Endothelial cell of umbilical vein (primary cell): ENCODE measurements around the gene DYRK1A. TPM values are rescaled to one million over a fixed set of nuclear protein-coding genes. Genes with fewer than 3 reads are reported as not detected.

Source experiments
- BruUV-seq: library from RNA; stranded (reverse); fragments of 400-500 nt; replicated peaks from 2 replicates; lab custom pipeline; 2021; lab: Mats Ljungman, UMichigan
- CTCF ChIA-PET: fragments of 300-600, 350-600 bp; sonication (Branson Sonifier 250); formaldehyde crosslinking; loops from one replicate; lab custom pipeline; 2021; ENCODE audit warnings: antibody characterized with exemption, inconsistent platforms; lab: Charles Lee
- POLR2A ChIA-PET: fragments of 300-600, 350-600 bp; sonication (Branson Sonifier 250); formaldehyde crosslinking; loops from one replicate; lab custom pipeline; 2021; ENCODE audit warnings: antibody characterized with exemption, inconsistent platforms; lab: Charles Lee
- DNase-seq: peaks from one replicate; pipeline ENCODE4 v3.0.0-alpha.2; 2011; ENCODE audit warnings: low read depth, low spot score
- FAIRE-seq: peaks from 2 replicates; lab custom pipeline; 2011; peaks lifted over from hg19 to GRCh38; lab: Jason Lieb, UNC
- H2AFZ ChIP-seq: 2 replicates; pipeline ENCODE4 v1.6.0; 2012; ENCODE audit warnings: low read depth, low read length, control low read depth, inconsistent platforms
- H3K27ac ChIP-seq: 2 replicates; pipeline ENCODE4 v1.5.1; 2011; ENCODE audit warnings: low read depth, mild to moderate bottlenecking, control low read depth, low read length, moderate library complexity; ENCODE audit not compliant: insufficient read depth
- H3K27me3 ChIP-seq, 2 experiments: 2 replicates each; pipeline versions ENCODE4 v1.6.0 to v1.6.1; 2011; ENCODE audit warnings: low read length in 2 of 2, mixed read lengths in 1 of 2; ENCODE audit not compliant: control insufficient read depth in 2 of 2, insufficient read depth in 2 of 2
- H3K36me3 ChIP-seq, 2 experiments: 2 replicates in 1 of 2; 3 replicates in 1 of 2; pipeline ENCODE4 v1.5.1; 2011; ENCODE audit warnings: low read length in 2 of 2, mild to moderate bottlenecking in 1 of 2, moderate library complexity in 1 of 2; ENCODE audit not compliant: control insufficient read depth in 2 of 2, insufficient read depth in 2 of 2; ENCODE audit errors: extremely low read depth in 1 of 2
- H3K4me1 ChIP-seq: 3 replicates; pipeline ENCODE4 v1.5.1; 2011; ENCODE audit warnings: mild to moderate bottlenecking, low read length; ENCODE audit not compliant: control insufficient read depth, insufficient read depth; ENCODE audit errors: extremely low read depth
- H3K4me2 ChIP-seq: 2 replicates; pipeline ENCODE4 v1.6.1; 2011; ENCODE audit warnings: low read length, control low read depth, mixed read lengths; ENCODE audit not compliant: insufficient read depth
- H3K4me3 ChIP-seq, 3 experiments: fragments of 200-600 bp in 1 of 3; sonication (generic), shearing (Covaris generic) in 1 of 3; replicated peaks in 1 of 3; 2 replicates each; pipeline ENCODE4 v1.5.1; 2011 to 2016; ENCODE audit warnings: control low read depth in 3 of 3, low read length in 3 of 3, mild to moderate bottlenecking in 2 of 3, inconsistent platforms in 1 of 3, low read depth in 1 of 3, moderate library complexity in 1 of 3; ENCODE audit not compliant: insufficient read depth in 1 of 3
- H3K79me2 ChIP-seq: 2 replicates; pipeline ENCODE4 v1.6.0; 2012; ENCODE audit warnings: low read length, inconsistent platforms; ENCODE audit not compliant: control insufficient read depth, insufficient read depth
- H3K9ac ChIP-seq: replicated peaks from 2 replicates; pipeline ENCODE3; 2011; ENCODE audit warnings: low read length, control low read depth; ENCODE audit not compliant: insufficient read depth; ENCODE audit errors: extremely low read depth
- H3K9me1 ChIP-seq: replicated peaks from 3 replicates; pipeline ENCODE4 v1.6.0; 2011; ENCODE audit warnings: mild to moderate bottlenecking, low read length; ENCODE audit not compliant: control insufficient read depth, insufficient read depth; ENCODE audit errors: extremely low read depth
- H3K9me3 ChIP-seq: replicated peaks from 2 replicates; pipeline ENCODE4 v1.5.1; 2012; ENCODE audit warnings: low read length, inconsistent platforms; ENCODE audit not compliant: control insufficient read depth, insufficient read depth
- H4K20me1 ChIP-seq: replicated peaks from 2 replicates; pipeline ENCODE3; 2011; ENCODE audit warnings: mild to moderate bottlenecking, low read length; ENCODE audit not compliant: control insufficient read depth, insufficient read depth; ENCODE audit errors: extremely low read depth
- CTCF ChIP-seq, 2 donors: IDR thresholded peaks; 1 replicate in 1 of 2; 2 replicates in 1 of 2; pipeline ENCODE4 v1.5.1; 2011; ENCODE audit warnings: low read length in 2 of 2, mild to moderate bottlenecking in 2 of 2, moderate library complexity in 2 of 2, control low read depth in 1 of 2, inconsistent platforms in 1 of 2, low read depth in 1 of 2; ENCODE audit not compliant: insufficient read depth in 1 of 2; ENCODE audit errors: extremely low read depth in 1 of 2
- EZH2 ChIP-seq: IDR thresholded peaks from 2 replicates; pipeline ENCODE4 v1.6.1; 2012; ENCODE audit warnings: borderline replicate concordance, low read depth, mild to moderate bottlenecking, moderate library complexity, low read length, inconsistent platforms; ENCODE audit not compliant: severe bottlenecking
- FOS ChIP-seq: IDR thresholded peaks from 2 replicates; pipeline ENCODE4 v1.6.1; 2011; ENCODE audit warnings: mild to moderate bottlenecking, low read length, moderate library complexity, borderline replicate concordance; ENCODE audit not compliant: insufficient read depth
- GATA2 ChIP-seq: IDR thresholded peaks from 2 replicates; pipeline ENCODE4 v1.7.0; 2011; ENCODE audit warnings: low read depth, mild to moderate bottlenecking, moderate library complexity, mixed read lengths, low read length; ENCODE audit not compliant: insufficient read length, insufficient read depth
- JUN ChIP-seq: IDR thresholded peaks from 2 replicates; pipeline ENCODE4 v1.6.1; 2011; ENCODE audit warnings: borderline replicate concordance, low read depth; ENCODE audit not compliant: insufficient read length, insufficient read depth
- MAX ChIP-seq: IDR thresholded peaks from 2 replicates; pipeline ENCODE4 v1.6.1; 2011; ENCODE audit not compliant: insufficient read depth, insufficient read length
- MYC ChIP-seq: IDR thresholded peaks from one replicate; pipeline ENCODE4 v1.6.1; 2011; ENCODE audit warnings: mild to moderate bottlenecking, low read depth, low read length
- POLR2A ChIP-seq: IDR thresholded peaks from 2 replicates; pipeline ENCODE4 v1.6.1; 2012; ENCODE audit warnings: low read depth, mild to moderate bottlenecking, control low read depth, low read length
- POLR2AphosphoS5 ChIP-seq: IDR thresholded peaks from 2 replicates; pipeline ENCODE4 v1.6.1; 2012; ENCODE audit warnings: low read depth, mild to moderate bottlenecking, control low read depth, low read length, moderate library complexity; ENCODE audit not compliant: insufficient read depth
- dilution Hi-C: fragments of 300-500 bp; cut with MboI; formaldehyde crosslinking; loops from one replicate; pipeline ENCODE4 v1.15.0; 2019; ENCODE audit warnings: low sequenced_read_pairs; ENCODE audit not compliant: extremely low pct_ligation_motif_present
- intact Hi-C: fragments of 100-400 bp; cut with micrococcal nuclease; formaldehyde crosslinking; loops from one replicate; pipeline ENCODE4 v1.10.0; 2022
- polyA plus RNA-seq, 4 experiments: library from polyadenylated mRNA; depleted of rRNA in 3 of 4; stranded (reverse) in 3 of 4; unstranded in 1 of 4; fragments of >200 nt; gene quantifications; 2 replicates each; pipeline versions ENCODE4 v1.2.1 to v1.2.3, GENCODE V29; 2011 to 2012; ENCODE audit warnings: missing spikeins in 1 of 4
- total RNA-seq: library from RNA; stranded (reverse); gene quantifications from 2 replicates; pipeline ENCODE4 v1.2.3, GENCODE V29; 2021

DYRK1A gene
- total and polyA plus RNA-seq, 2 donors (not counting 3 experiments of a cell fraction or from before 2014, with no cell fraction given), result 51.8 to 53.7 TPM

- H2AFZ ChIP-seq, result no peak overlapping the region
- H4K20me1 ChIP-seq, result no peaks in the 10 kb centered on the region
- dilution Hi-C loops, result no loop called here
- H3K9me3 ChIP-seq, result no peaks in the 10 kb centered on the region
- no peaks in the 10 kb centered on the region for H3K79me2 ChIP-seq
- H3K4me3 ChIP-seq, result no peak overlapping the region
- no TSS peak for BruUV-seq
- POLR2A ChIA-PET, result no interaction called here
- CTCF ChIA-PET, result interaction anchor here (0.6 to 1.8 kb wide), 5 partner anchors 27 to 111 kb away, joined by 3 to 5 read pairs (median 3); no protein-coding TSS in a partner anchor
- H3K9me1 ChIP-seq, result no peaks in the 10 kb centered on the region
- H3K36me3 ChIP-seq, result no peaks in the 10 kb centered on the region
- no peaks in the 10 kb centered on the region for H3K4me1 ChIP-seq
- FAIRE-seq (no peak), DNase-seq (no peak)
- no peak overlapping the region for H3K27ac ChIP-seq
- TF ChIP-seq POLR2AphosphoS5, result no peak
- TF ChIP-seq JUN, result no peak
- TF ChIP-seq POLR2A, result no peak
- TF ChIP-seq MAX, result no peak
- no peak for TF ChIP-seq EZH2
- no peak for TF ChIP-seq FOS
- no peak for TF ChIP-seq CTCF (IDR thresholded peaks at IDR 0.05; ENCODE audit: extremely low read depth in 1 of 2, insufficient read depth in 1 of 2, low read depth in 1 of 2, low read length in 2 of 2)
- no peak for TF ChIP-seq MYC
- TF ChIP-seq GATA2, result no peak
- no peak overlapping the region for H3K4me2 ChIP-seq
- intact Hi-C loops, result no loop called here
- no peaks in the 10 kb centered on the region for H3K27me3 ChIP-seq
- no peak overlapping the region for H3K9ac ChIP-seq
Observed at GRCh38 chr21:37331411-37331810, 35.2 kb upstream of the DYRK1A start.
